ENCODE results near the gene HSD17B3.

DNA sequence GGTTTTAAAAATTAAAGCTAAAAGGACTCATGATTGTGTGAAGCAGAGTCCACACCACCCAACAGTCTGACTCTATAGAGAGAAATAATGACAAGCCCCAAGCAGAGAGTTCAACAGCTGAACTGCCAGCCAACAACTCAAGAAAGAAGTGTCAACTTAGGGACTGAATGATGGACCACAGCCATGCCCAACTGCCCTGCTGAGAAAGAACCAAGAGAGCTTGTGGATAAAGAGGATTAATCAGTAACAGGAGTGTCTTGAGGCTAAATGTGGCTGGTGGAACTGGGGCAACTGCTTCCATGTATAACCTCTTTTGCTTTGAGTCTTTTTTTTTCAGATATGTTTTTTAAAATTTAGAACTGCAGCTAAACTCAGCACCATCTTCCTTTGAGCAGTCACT is 109.3 kb downstream of the HSD17B3 start:
- TF ChIP-seq, protein P1, sequence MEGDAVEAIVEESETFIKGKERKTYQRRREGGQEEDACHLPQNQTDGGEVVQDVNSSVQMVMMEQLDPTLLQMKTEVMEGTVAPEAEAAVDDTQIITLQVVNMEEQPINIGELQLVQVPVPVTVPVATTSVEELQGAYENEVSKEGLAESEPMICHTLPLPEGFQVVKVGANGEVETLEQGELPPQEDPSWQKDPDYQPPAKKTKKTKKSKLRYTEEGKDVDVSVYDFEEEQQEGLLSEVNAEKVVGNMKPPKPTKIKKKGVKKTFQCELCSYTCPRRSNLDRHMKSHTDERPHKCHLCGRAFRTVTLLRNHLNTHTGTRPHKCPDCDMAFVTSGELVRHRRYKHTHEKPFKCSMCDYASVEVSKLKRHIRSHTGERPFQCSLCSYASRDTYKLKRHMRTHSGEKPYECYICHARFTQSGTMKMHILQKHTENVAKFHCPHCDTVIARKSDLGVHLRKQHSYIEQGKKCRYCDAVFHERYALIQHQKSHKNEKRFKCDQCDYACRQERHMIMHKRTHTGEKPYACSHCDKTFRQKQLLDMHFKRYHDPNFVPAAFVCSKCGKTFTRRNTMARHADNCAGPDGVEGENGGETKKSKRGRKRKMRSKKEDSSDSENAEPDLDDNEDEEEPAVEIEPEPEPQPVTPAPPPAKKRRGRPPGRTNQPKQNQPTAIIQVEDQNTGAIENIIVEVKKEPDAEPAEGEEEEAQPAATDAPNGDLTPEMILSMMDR (IDR thresholded peaks at IDR 0.05): no peak
- TF ChIP-seq POLR2AphosphoS5 (IDR thresholded peaks at IDR 0.05; ENCODE audit: insufficient read depth in 1 of 2, low read depth in 1 of 2): no peak

Measured in vagina (tissue), 2 donors.